Trophoblast cell (in vitro differentiated cells and primary cell): Measurements from ENCODE around the gene LRRC37A3.
"Not testable (repeated sequence)": the region's sequence is repeated elsewhere in the genome, so short reads cannot be mapped to it uniquely, and the experiment has no call there.

Source experiments
- DNase-seq, 2 donors: peaks; one replicate each; pipeline ENCODE4 v3.0.0-alpha.2; 2016
- H2AFZ ChIP-seq: 2 replicates; pipeline ENCODE4 v1.6.1; 2013; ENCODE audit warnings: low read length, moderate library complexity, mild to moderate bottlenecking; ENCODE audit not compliant: insufficient read depth, poor library complexity
- H2AK5ac ChIP-seq: 2 replicates; pipeline ENCODE4 v1.6.1; 2013; ENCODE audit warnings: mild to moderate bottlenecking, low read length
- H2BK120ac ChIP-seq: 2 replicates; pipeline ENCODE4 v1.6.1; 2013; ENCODE audit warnings: low read length, mild to moderate bottlenecking, moderate library complexity; ENCODE audit not compliant: insufficient read depth, poor library complexity
- H2BK12ac ChIP-seq: 2 replicates; pipeline ENCODE4 v1.6.1; 2013; ENCODE audit warnings: mild to moderate bottlenecking, low read length, moderate library complexity
- H2BK5ac ChIP-seq: 2 replicates; pipeline ENCODE4 v1.6.1; 2013; ENCODE audit warnings: low read length, low read depth, moderate library complexity, mild to moderate bottlenecking; ENCODE audit not compliant: poor library complexity
- H3K14ac ChIP-seq: 2 replicates; pipeline ENCODE4 v1.6.1; 2013; ENCODE audit warnings: mild to moderate bottlenecking, low read length
- H3K18ac ChIP-seq: 2 replicates; pipeline ENCODE4 v1.6.1; 2013; ENCODE audit warnings: mild to moderate bottlenecking, low read length
- H3K23ac ChIP-seq: 2 replicates; pipeline ENCODE4 v1.6.1; 2013; ENCODE audit warnings: low read length
- H3K27ac ChIP-seq: 2 replicates; pipeline ENCODE4 v1.5.1; 2013; ENCODE audit warnings: low read depth, mild to moderate bottlenecking, inconsistent platforms, low read length, moderate library complexity
- H3K27me3 ChIP-seq: 2 replicates; pipeline ENCODE4 v1.6.1; 2013; ENCODE audit warnings: inconsistent platforms, mild to moderate bottlenecking, low read length, moderate library complexity; ENCODE audit not compliant: insufficient read depth
- H3K36me3 ChIP-seq, 2 experiments: 1 replicate in 1 of 2; 2 replicates in 1 of 2; pipeline ENCODE4 v1.6.1; 2013; ENCODE audit warnings: low read length in 2 of 2, mild to moderate bottlenecking in 2 of 2, moderate library complexity in 1 of 2; ENCODE audit not compliant: insufficient read depth in 2 of 2, control insufficient read depth in 1 of 2
- H3K4ac ChIP-seq: 2 replicates; pipeline ENCODE4 v1.6.1; 2013; ENCODE audit warnings: low read depth, mild to moderate bottlenecking, low read length, moderate library complexity
- H3K4me1 ChIP-seq, 2 experiments: 1 replicate in 1 of 2; 2 replicates in 1 of 2; pipeline ENCODE4 v1.6.1; 2013; ENCODE audit warnings: low read length in 2 of 2, mild to moderate bottlenecking in 2 of 2, moderate library complexity in 1 of 2; ENCODE audit not compliant: insufficient read depth in 2 of 2, control insufficient read depth in 1 of 2
- H3K4me2 ChIP-seq: 2 replicates; pipeline ENCODE4 v1.6.1; 2013; ENCODE audit warnings: inconsistent platforms, mild to moderate bottlenecking, low read length, moderate library complexity
- H3K4me3 ChIP-seq: 2 replicates; pipeline ENCODE4 v1.5.1; 2013; ENCODE audit warnings: mild to moderate bottlenecking, low read depth, low read length, inconsistent platforms
- H3K79me1 ChIP-seq: one replicate; pipeline ENCODE4 v1.6.1; 2013; ENCODE audit warnings: low read length
- H3K79me2 ChIP-seq: 2 replicates; pipeline ENCODE4 v1.6.1; 2013; ENCODE audit warnings: low read length, mild to moderate bottlenecking; ENCODE audit not compliant: control insufficient read depth, insufficient read depth, poor library complexity
- H3K9ac ChIP-seq: 2 replicates; pipeline ENCODE4 v1.6.1; 2013; ENCODE audit warnings: mild to moderate bottlenecking, low read length
- H3K9me3 ChIP-seq: 2 replicates; pipeline ENCODE4 v1.6.1; 2013; ENCODE audit warnings: low read depth, mild to moderate bottlenecking, control low read depth, inconsistent platforms, low read length; ENCODE audit not compliant: insufficient read depth
- H4K12ac ChIP-seq: 2 replicates; pipeline ENCODE4 v1.6.1; 2013; ENCODE audit warnings: low read depth, mild to moderate bottlenecking, low read length, moderate library complexity
- H4K8ac ChIP-seq: 2 replicates; pipeline ENCODE4 v1.6.1; 2013; ENCODE audit warnings: low read depth, mild to moderate bottlenecking, low read length, moderate library complexity
- H4K91ac ChIP-seq: one replicate; pipeline ENCODE4 v1.6.1; 2013; ENCODE audit warnings: low read depth, mild to moderate bottlenecking, low read length, moderate library complexity
- WGBS: extraction: QIAGEN DNeasy Blood & Tissue Kit; methylation state at CpG from one replicate; pipeline ENCODE4 v1.1.7; 2013; ENCODE audit warnings: missing lambda C conversion rate; ENCODE audit not compliant: insufficient read length, insufficient coverage; ENCODE audit errors: extremely low coverage; 5-methylcytosine and 5-hydroxymethylcytosine counted together

Gene LRRC37A3

GRCh38 chr17:64938925-64939474 is 19.7 kb upstream of the LRRC37A3 start:
- Histone ChIP-seq H2BK12ac (peak overlapping the region; percentile 88), H3K79me1 (peaks cover 14% of the 10 kb centered on the region), H4K8ac (peak overlapping the region; percentile 70), H3K23ac (no peak overlapping the region), H3K36me3 (no peaks in the 10 kb centered on the region), H3K4me3 (no peak overlapping the region), H3K4me2 (no peak overlapping the region), H3K27ac (peak overlapping the region; percentile 36), H3K4me1 (peaks cover 3 to 18% of the 10 kb centered on the region in 2 experiments), H3K9ac (no peak overlapping the region), H2AFZ (no peak overlapping the region), H2BK120ac (peak overlapping the region; percentile 72), H3K27me3 (no peaks in the 10 kb centered on the region), H4K12ac (no peak overlapping the region), H3K18ac (no peak overlapping the region), H4K91ac (peak overlapping the region; percentile 92), H2AK5ac (no peak overlapping the region), H2BK5ac (peak overlapping the region; percentile 48), H3K79me2 (no peaks in the 10 kb centered on the region), H3K4ac (no peak overlapping the region), H3K9me3 (peaks cover 2% of the 10 kb centered on the region), H3K14ac (peak overlapping the region; percentile 50)
- peak; percentile 44 to 67 for DNase-seq
- no CpG with 5 or more reads among the region's 11 CpGs for WGBS

DNA sequence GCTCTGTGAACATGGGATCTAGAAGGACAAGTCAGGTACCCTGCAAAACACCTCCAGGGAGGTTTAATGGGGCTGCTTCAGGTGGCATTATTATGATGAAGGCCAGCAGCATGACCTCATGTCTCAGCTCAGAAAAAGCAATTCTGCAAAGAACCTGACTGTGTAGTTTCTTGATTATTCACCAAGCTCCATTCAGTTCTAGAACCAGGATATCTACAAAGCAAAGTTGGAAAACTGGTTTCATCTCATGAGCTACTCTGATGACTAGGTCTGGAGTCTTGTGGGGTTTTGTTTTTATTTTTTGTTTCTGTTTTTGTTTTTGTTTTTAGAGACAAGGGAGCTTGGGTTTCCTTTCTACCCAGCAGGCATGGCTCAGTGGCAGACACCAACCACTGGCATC is 19.0 kb upstream of the LRRC37A3 start:
- H3K9me3 ChIP-seq = peaks cover 2% of the 10 kb centered on the region
- no peak overlapping the region for H4K91ac ChIP-seq
- H3K4ac ChIP-seq = no peak overlapping the region
- H3K79me1 ChIP-seq = peaks cover 14% of the 10 kb centered on the region
- no peak overlapping the region for H2AFZ ChIP-seq
- no peak overlapping the region for H3K4me2 ChIP-seq
- no peak overlapping the region for H2BK120ac ChIP-seq
- peaks cover 3 to 18% of the 10 kb centered on the region in 2 experiments for H3K4me1 ChIP-seq
- no peak overlapping the region for H3K23ac ChIP-seq
- H3K18ac ChIP-seq = no peak overlapping the region
- peak overlapping the region; percentile 7 for H3K27ac ChIP-seq
- H4K12ac ChIP-seq = no peak overlapping the region
- H3K79me2 ChIP-seq = no peaks in the 10 kb centered on the region
- H3K36me3 ChIP-seq = no peaks in the 10 kb centered on the region
- H3K9ac ChIP-seq = no peak overlapping the region
- H2BK5ac ChIP-seq = no peak overlapping the region
- H2AK5ac ChIP-seq = no peak overlapping the region
- peak; percentile 37 to 80 for DNase-seq
- no peak overlapping the region for H2BK12ac ChIP-seq
- no peak overlapping the region for H4K8ac ChIP-seq
- H3K4me3 ChIP-seq = no peak overlapping the region
- H3K27me3 ChIP-seq = no peaks in the 10 kb centered on the region
- no peak overlapping the region for H3K14ac ChIP-seq

DNA sequence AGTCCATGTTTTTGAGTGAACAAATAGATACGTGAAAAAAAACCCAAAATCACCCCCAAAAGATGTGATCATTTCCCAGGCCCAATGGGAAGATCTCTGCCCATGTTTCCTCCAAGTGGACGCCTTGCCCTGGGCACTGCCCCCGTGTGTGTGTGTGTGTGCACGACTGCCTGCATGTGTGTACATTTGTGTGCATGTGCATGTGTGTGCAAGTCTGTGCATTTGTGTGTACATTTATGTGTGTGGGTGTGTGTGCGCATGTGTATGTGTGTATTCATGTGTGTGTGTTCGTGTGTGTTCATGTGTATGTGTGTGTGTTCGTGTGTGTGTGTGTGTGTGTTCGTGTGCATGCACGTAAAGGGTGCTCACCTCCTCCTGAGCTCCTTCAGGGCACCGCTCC is 16.8 kb upstream of the LRRC37A3 start:
- Histone ChIP-seq H3K9me3 (peaks cover 2% of the 10 kb centered on the region), H3K36me3 (no peaks in the 10 kb centered on the region), H2BK120ac (no peak overlapping the region), H3K4me1 (peaks cover 3 to 18% of the 10 kb centered on the region in 2 experiments), H2AK5ac (no peak overlapping the region), H2BK12ac (no peak overlapping the region), H3K27ac (no peak overlapping the region), H3K23ac (no peak overlapping the region), H4K8ac (no peak overlapping the region), H3K18ac (no peak overlapping the region), H3K9ac (no peak overlapping the region), H2AFZ (no peak overlapping the region), H3K4me3 (no peak overlapping the region), H3K14ac (no peak overlapping the region), H3K27me3 (no peaks in the 10 kb centered on the region), H3K4ac (no peak overlapping the region), H3K4me2 (no peak overlapping the region), H3K79me1 (peaks cover 14% of the 10 kb centered on the region), H3K79me2 (no peaks in the 10 kb centered on the region), H2BK5ac (no peak overlapping the region), H4K12ac (no peak overlapping the region), H4K91ac (no peak overlapping the region)
- no peak for DNase-seq
- no CpG with 5 or more reads among the region's 10 CpGs for WGBS

- not testable (repeated sequence) for H3K4me2 ChIP-seq, H3K79me1 ChIP-seq, H3K27me3 ChIP-seq, H2BK120ac ChIP-seq, H3K4me3 ChIP-seq, H3K23ac ChIP-seq, H3K18ac ChIP-seq, H3K27ac ChIP-seq, H3K36me3 ChIP-seq, H3K14ac ChIP-seq, H3K4ac ChIP-seq, DNase-seq, H2AFZ ChIP-seq, H4K12ac ChIP-seq, H2AK5ac ChIP-seq, H3K9ac ChIP-seq, H3K79me2 ChIP-seq, H2BK5ac ChIP-seq, H2BK12ac ChIP-seq, H4K8ac ChIP-seq, H3K9me3 ChIP-seq
- no CpG with 5 or more reads among the region's 6 CpGs for WGBS
- H4K91ac ChIP-seq = peak overlapping the region; percentile 61
- H3K4me1 ChIP-seq = peaks cover 0 to 12% of the 10 kb centered on the region in 2 experiments
Measured at GRCh38 chr17:64934284-64934778, 15.1 kb upstream of the LRRC37A3 start.
